IMR-90 (cell line): ENCODE measurements around the gene PELI3. TPM values are rescaled to one million over a fixed set of nuclear protein-coding genes. Genes with fewer than 3 reads are reported as not detected.

Experiments used
- ATAC-seq: fragments of 200-7000 bp; cut with Tn5 transposase; 2 replicates; pipeline ENCODE4 v1.9.1; 2020; ENCODE audit warnings: low read depth, mild to moderate bottlenecking, moderate library complexity
- BruUV-seq: library from RNA; stranded (reverse); fragments of 400-500 nt; replicated peaks from 2 replicates; lab custom pipeline; 2021; lab: Mats Ljungman, UMichigan
- CTCF ChIA-PET: fragments of 300-600 bp; formaldehyde crosslinking; extraction: SDS; loops from one replicate; lab custom pipeline; 2021; ENCODE audit warnings: antibody characterized with exemption; lab: Yijun Ruan, JAX
- POLR2A ChIA-PET: fragments of 300-600 bp; sonication (Branson Sonifier 250); formaldehyde crosslinking; loops from one replicate; lab custom pipeline; 2022; ENCODE audit warnings: antibody characterized with exemption; ENCODE audit not compliant: unreplicated experiment; lab: Charles Lee
- DNase-seq: peaks from one replicate; pipeline ENCODE4 v3.0.0; 2013
- H2AFZ ChIP-seq: replicated peaks from 2 replicates; pipeline ENCODE3; 2013; ENCODE audit warnings: low read length, mild to moderate bottlenecking; ENCODE audit not compliant: poor library complexity
- H2AK5ac ChIP-seq: 2 replicates; pipeline ENCODE4 v1.6.1; 2013; ENCODE audit warnings: low read depth, low read length, inconsistent platforms
- H2AK9ac ChIP-seq: replicated peaks from 2 replicates; pipeline ENCODE3; 2013; ENCODE audit warnings: mild to moderate bottlenecking, low read depth, low read length, moderate library complexity; ENCODE audit not compliant: poor library complexity
- H2BK120ac ChIP-seq: 2 replicates; pipeline ENCODE4 v1.6.1; 2013; ENCODE audit warnings: low read depth, low read length, inconsistent platforms
- H2BK15ac ChIP-seq: 3 replicates; pipeline ENCODE4 v1.6.1; 2013; ENCODE audit warnings: low read depth, low read length, inconsistent platforms
- H2BK20ac ChIP-seq: 2 replicates; pipeline ENCODE4 v1.6.1; 2013; ENCODE audit warnings: low read depth, mild to moderate bottlenecking, inconsistent platforms, low read length, moderate library complexity
- H2BK5ac ChIP-seq: 2 replicates; pipeline ENCODE4 v1.6.1; 2013; ENCODE audit warnings: mild to moderate bottlenecking, low read depth, low read length, inconsistent platforms; ENCODE audit not compliant: poor library complexity, severe bottlenecking
- H3K14ac ChIP-seq: replicated peaks from 2 replicates; pipeline ENCODE4 v1.6.1; 2013; ENCODE audit warnings: low read depth, low read length, inconsistent platforms
- H3K18ac ChIP-seq: 2 replicates; pipeline ENCODE4 v1.6.1; 2013; ENCODE audit warnings: low read depth, low read length, control low read depth
- H3K23ac ChIP-seq: 2 replicates; pipeline ENCODE4 v1.6.1; 2013; ENCODE audit warnings: low read depth, low read length, inconsistent platforms
- H3K27ac ChIP-seq: 2 replicates; pipeline ENCODE4 v1.5.1; 2013; ENCODE audit warnings: mild to moderate bottlenecking, control low read depth, low read length; ENCODE audit not compliant: insufficient read depth
- H3K27me3 ChIP-seq: 2 replicates; pipeline ENCODE4 v1.6.1; 2013; ENCODE audit warnings: low read length; ENCODE audit not compliant: control insufficient read depth, insufficient read depth
- H3K36me3 ChIP-seq: 2 replicates; pipeline ENCODE4 v1.6.1; 2013; ENCODE audit warnings: low read length, mixed read lengths; ENCODE audit not compliant: control insufficient read depth, insufficient read depth
- H3K4ac ChIP-seq: 2 replicates; pipeline ENCODE4 v1.6.1; 2013; ENCODE audit warnings: low read depth, low read length, inconsistent platforms
- H3K4me1 ChIP-seq: 2 replicates; pipeline ENCODE4 v1.6.1; 2013; ENCODE audit warnings: low read length, mixed read lengths; ENCODE audit not compliant: control insufficient read depth, insufficient read depth
- H3K4me2 ChIP-seq: 2 replicates; pipeline ENCODE4 v1.6.1; 2013; ENCODE audit warnings: low read depth, mild to moderate bottlenecking, control low read depth, low read length, moderate library complexity
- H3K4me3 ChIP-seq: 2 replicates; pipeline ENCODE4 v1.5.1; 2013; ENCODE audit warnings: low read depth, mild to moderate bottlenecking, control low read depth, low read length, moderate library complexity; ENCODE audit not compliant: insufficient read depth
- H3K56ac ChIP-seq: 2 replicates; pipeline ENCODE4 v1.6.1; 2013; ENCODE audit warnings: low read length, inconsistent platforms; ENCODE audit not compliant: insufficient read depth; ENCODE audit errors: extremely low read depth
- H3K79me1 ChIP-seq, 2 experiments: 2 replicates each; pipeline ENCODE4 v1.6.1; 2013; ENCODE audit warnings: low read length in 2 of 2, inconsistent platforms in 1 of 2, low read depth in 1 of 2
- H3K9ac ChIP-seq: 2 replicates; pipeline ENCODE4 v1.6.1; 2013; ENCODE audit warnings: low read depth, low read length, control low read depth
- H3K9me1 ChIP-seq: 2 replicates; pipeline ENCODE4 v1.6.1; 2013; ENCODE audit warnings: low read length, inconsistent platforms; ENCODE audit not compliant: insufficient read depth
- H3K9me3 ChIP-seq: 2 replicates; pipeline ENCODE4 v1.6.1; 2013; ENCODE audit warnings: low read length; ENCODE audit not compliant: control insufficient read depth, insufficient read depth
- H4K20me1 ChIP-seq: 2 replicates; pipeline ENCODE4 v1.6.1; 2013; ENCODE audit warnings: low read length, inconsistent platforms; ENCODE audit not compliant: insufficient read depth
- H4K5ac ChIP-seq: 2 replicates; pipeline ENCODE4 v1.6.1; 2013; ENCODE audit warnings: mild to moderate bottlenecking, low read depth, low read length, control low read depth
- H4K8ac ChIP-seq, 2 experiments: 2 replicates each; pipeline ENCODE4 v1.6.1; 2013; ENCODE audit warnings: low read depth in 2 of 2, low read length in 2 of 2, control low read depth in 1 of 2, inconsistent platforms in 1 of 2
- H4K91ac ChIP-seq: 2 replicates; pipeline ENCODE4 v1.6.1; 2013; ENCODE audit warnings: low read depth, low read length, inconsistent platforms; ENCODE audit not compliant: insufficient read depth
- ELK1 ChIP-seq: fragments of 150-350 bp; IDR thresholded peaks from 2 replicates; pipeline ENCODE4 v1.6.1; 2016; ENCODE audit warnings: low read depth, mild to moderate bottlenecking, low read length, moderate library complexity, borderline replicate concordance
- RAD21 ChIP-seq: IDR thresholded peaks from 2 replicates; pipeline ENCODE4 v1.6.1; 2012; ENCODE audit warnings: low read length, improper control_type of control experiment
- RCOR1 ChIP-seq: IDR thresholded peaks from 2 replicates; pipeline ENCODE4 v1.6.1; 2012; ENCODE audit warnings: mild to moderate bottlenecking, low read length, improper control_type of control experiment; ENCODE audit not compliant: insufficient replicate concordance
- WGBS, 2 experiments: methylation state at CpG; one replicate each; pipeline versions ENCODE4 v1.1.5 to v1.1.7; 2013; ENCODE audit warnings: missing lambda C conversion rate in 2 of 2; ENCODE audit not compliant: insufficient read length in 1 of 2; ENCODE audit errors: extremely low coverage in 2 of 2; 5-methylcytosine and 5-hydroxymethylcytosine counted together
- dilution Hi-C: fragments of 300-500 bp; cut with HindIII; formaldehyde crosslinking; loops from one replicate; pipeline ENCODE4 v1.14.3; 2018; ENCODE audit warnings: low sequenced_read_pairs; ENCODE audit not compliant: unreplicated experiment
- in situ Hi-C: fragments of 300-500 bp; cut with MboI; formaldehyde crosslinking; loops from 3 replicates; pipeline ENCODE4 v1.14.3; 2019; ENCODE audit warnings: low sequenced_read_pairs, inconsistent platforms, mixed read lengths
- intact Hi-C: fragments of 100-400 bp; cut with micrococcal nuclease; formaldehyde crosslinking; loops from 2 replicates; pipeline ENCODE4 v1.10.0; 2022
- polyA plus RNA-seq, 3 experiments: library from polyadenylated mRNA; depleted of rRNA; stranded (reverse); fragments of >200 nt; gene quantifications; 2 replicates each; pipeline ENCODE4 v1.2.3, GENCODE V29; 2012; ENCODE audit warnings: low replicate concordance in 1 of 3
- total RNA-seq: library from RNA; depleted of rRNA; stranded (reverse); fragments of >200 nt; gene quantifications from 2 replicates; pipeline ENCODE4 v1.2.3, GENCODE V29; 2012
- TF ChIP-seq, protein P1 (sequence below): fragments of 150-350 bp; IDR thresholded peaks from 2 replicates; pipeline ENCODE4 v1.6.1; 2017; ENCODE audit warnings: mild to moderate bottlenecking, antibody characterized with exemption, low read length, low read depth

The PELI3 gene
- total and polyA plus RNA-seq, 2 of the 4 experiments (the other 2 are of a cell fraction), result 5.0 to 6.3 TPM

GRCh38 chr11:66448523-66448922 lies 18.2 kb upstream of the PELI3 start:
- 20% methylated on average over 1 of the region's 4 CpGs; no CpG with 5 or more reads in 1 of the 2 experiments for WGBS, 2 experiments
- no peak overlapping the region for H2BK120ac ChIP-seq
- CTCF ChIA-PET, result no interaction called here
- H2BK20ac ChIP-seq, result no peak overlapping the region
- H3K23ac ChIP-seq, result no peak overlapping the region
- H2AK5ac ChIP-seq, result no peak overlapping the region
- H3K4me2 ChIP-seq, result no peak overlapping the region
- H3K27me3 ChIP-seq, result peaks cover 39% of the 10 kb centered on the region
- H3K4ac ChIP-seq, result no peak overlapping the region
- no peak overlapping the region for H2AK9ac ChIP-seq
- TF ChIP-seq, protein P1, sequence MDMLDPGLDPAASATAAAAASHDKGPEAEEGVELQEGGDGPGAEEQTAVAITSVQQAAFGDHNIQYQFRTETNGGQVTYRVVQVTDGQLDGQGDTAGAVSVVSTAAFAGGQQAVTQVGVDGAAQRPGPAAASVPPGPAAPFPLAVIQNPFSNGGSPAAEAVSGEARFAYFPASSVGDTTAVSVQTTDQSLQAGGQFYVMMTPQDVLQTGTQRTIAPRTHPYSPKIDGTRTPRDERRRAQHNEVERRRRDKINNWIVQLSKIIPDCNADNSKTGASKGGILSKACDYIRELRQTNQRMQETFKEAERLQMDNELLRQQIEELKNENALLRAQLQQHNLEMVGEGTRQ, result no peak
- TF ChIP-seq RCOR1, result no peak
- TF ChIP-seq ELK1, result no peak
- no peak for TF ChIP-seq RAD21
- H3K36me3 ChIP-seq, result no peaks in the 10 kb centered on the region
- H3K14ac ChIP-seq, result no peak overlapping the region
- dilution Hi-C loops, result no loop called here
- H3K4me3 ChIP-seq, result no peak overlapping the region
- H4K20me1 ChIP-seq, result no peaks in the 10 kb centered on the region
- H4K8ac ChIP-seq, result no peak overlapping the region
- DNase-seq (no peak), ATAC-seq (no peak)
- H3K27ac ChIP-seq, result no peak overlapping the region
- no TSS peak for BruUV-seq
- no peak overlapping the region for H2BK5ac ChIP-seq
- H3K79me1 ChIP-seq, result no peaks in the 10 kb centered on the region
- H2BK15ac ChIP-seq, result no peak overlapping the region
- 0 out of 2 replicates have a peak, but pooled peaks cover under 1% of the 10 kb centered on the region for H3K9me1 ChIP-seq
- intact Hi-C loops, result no loop called here
- H4K5ac ChIP-seq, result no peak overlapping the region
- H3K9ac ChIP-seq, result no peak overlapping the region
- no peak overlapping the region for H3K18ac ChIP-seq
- in situ Hi-C loops, result no loop called here
- no peak overlapping the region for H3K56ac ChIP-seq
- peaks cover 3% of the 10 kb centered on the region for H3K4me1 ChIP-seq
- H3K9me3 ChIP-seq, result no peaks in the 10 kb centered on the region
- H4K91ac ChIP-seq, result no peak overlapping the region
- H2AFZ ChIP-seq, result no peak overlapping the region
- POLR2A ChIA-PET, result no interaction called here
